ENCODE data around the gene TIPARP.

The TIPARP gene

GRCh38 chr3:156676768-156677479, 2.5 kb downstream of the TIPARP start:
- no peak for DNase-seq (ENCODE audit: low read depth)

- no peak for DNase-seq (ENCODE audit: low read depth)
Measured at GRCh38 chr3:156677536-156677935, 3.1 kb downstream of the TIPARP start.

GRCh38 chr3:156678197-156678596, 3.8 kb downstream of the TIPARP start:
- no peak for DNase-seq (ENCODE audit: low read depth)

GRCh38 chr3:156680243-156680914, 6.0 kb downstream of the TIPARP start:
- DNase-seq (ENCODE audit: low read depth) = no peak

- peak; percentile 86 for DNase-seq (ENCODE audit: low read depth)
Measured at GRCh38 chr3:156681002-156681401, 6.6 kb downstream of the TIPARP start.

- no peak for DNase-seq (ENCODE audit: low read depth)
Measured at GRCh38 chr3:156682501-156682900, 8.1 kb downstream of the TIPARP start.

- DNase-seq (ENCODE audit: low read depth) = no peak
Measured at GRCh38 chr3:156682963-156683362, 8.6 kb downstream of the TIPARP start.

GRCh38 chr3:156685198-156685597, 10.8 kb downstream of the TIPARP start:
- peak; percentile 32 for DNase-seq (ENCODE audit: low read depth)

GRCh38 chr3:156685752-156686151, 11.4 kb downstream of the TIPARP start:
- DNase-seq (ENCODE audit: low read depth) = no peak

GRCh38 chr3:156687023-156687422, 12.6 kb downstream of the TIPARP start:
- DNase-seq (ENCODE audit: low read depth) = no peak

- no peak for DNase-seq (ENCODE audit: low read depth)
Measured at GRCh38 chr3:156688632-156689452, 14.5 kb downstream of the TIPARP start.

GRCh38 chr3:156689608-156690007, 15.2 kb downstream of the TIPARP start:
- no peak for DNase-seq (ENCODE audit: low read depth)

GRCh38 chr3:156691920-156692319, 17.5 kb downstream of the TIPARP start:
- DNase-seq (ENCODE audit: low read depth) = peak; percentile 41

GRCh38 chr3:156693166-156693565, 18.8 kb downstream of the TIPARP start:
- DNase-seq (ENCODE audit: low read depth) = no peak

- no peak for DNase-seq (ENCODE audit: low read depth)
Measured at GRCh38 chr3:156694536-156694935, 20.1 kb downstream of the TIPARP start.

GRCh38 chr3:156702367-156702766, 28.0 kb downstream of the TIPARP start:
- DNase-seq (ENCODE audit: low read depth) = no peak

GRCh38 chr3:156704370-156705036, 30.1 kb downstream of the TIPARP start:
- DNase-seq (ENCODE audit: low read depth) = no peak

GRCh38 chr3:156705761-156706616, 31.6 kb downstream of the TIPARP start:
- DNase-seq (ENCODE audit: low read depth) = no peak

- no peak for DNase-seq (ENCODE audit: low read depth)
Measured at GRCh38 chr3:156707588-156707987, 33.2 kb downstream of the TIPARP start.

- no peak for DNase-seq (ENCODE audit: low read depth)
Measured at GRCh38 chr3:156710429-156710828, 36.0 kb downstream of the TIPARP start.

GRCh38 chr3:156711113-156711512, 36.7 kb downstream of the TIPARP start:
- no peak for DNase-seq (ENCODE audit: low read depth)
